Right cardiac atrium (tissue), 5 donors: ENCODE data around the gene SORCS3. TPM values are rescaled to one million over a fixed set of nuclear protein-coding genes. Genes with fewer than 3 reads are reported as not detected.

Experiments
- ATAC-seq, 2 donors: fragments of 200-7000 bp; cut with Tn5 transposase; one replicate each; pipeline versions ENCODE4 v1.8.0 to v1.9.1; 2020; ENCODE audit warnings: moderate library complexity in 2 of 2, mild to moderate bottlenecking in 1 of 2
- DNase-seq, 3 donors: peaks; one replicate each; pipeline ENCODE4 v3.0.0-alpha.2; 2020
- H3K27ac ChIP-seq: one replicate; pipeline ENCODE4 v1.5.1; 2013; ENCODE audit warnings: mild to moderate bottlenecking, low read length, control low read depth, moderate library complexity
- H3K27me3 ChIP-seq: one replicate; pipeline ENCODE4 v1.6.1; 2013; ENCODE audit not compliant: control insufficient read depth, insufficient read depth
- H3K4me1 ChIP-seq: one replicate; pipeline ENCODE4 v1.6.1; 2013; ENCODE audit warnings: low read length; ENCODE audit not compliant: control insufficient read depth, insufficient read depth
- H3K4me3 ChIP-seq: one replicate; pipeline ENCODE4 v1.5.1; 2013; ENCODE audit warnings: low read length, control low read depth
- H3K9me3 ChIP-seq: one replicate; pipeline ENCODE4 v1.6.1; 2013; ENCODE audit warnings: low read length; ENCODE audit not compliant: control insufficient read depth
- WGBS: extraction: QIAGEN DNeasy Blood & Tissue Kit; methylation state at CpG from one replicate; pipeline ENCODE4 v1.1.7; 2013; 5-methylcytosine and 5-hydroxymethylcytosine counted together
- intact Hi-C, 4 donors: fragments of 100-400 bp; cut with DNase I; formaldehyde crosslinking; loops; one replicate each; pipeline versions ENCODE4 v1.11.0 to v1.14.0; 2022 to 2023
- polyA plus RNA-seq: library from polyadenylated mRNA; stranded (reverse); fragments of 200-250 nt; gene quantifications from one replicate; pipeline ENCODE4 v1.2.3, GENCODE V29; 2013
- total RNA-seq, 4 donors: library from RNA; stranded (reverse); fragmentation: NEBNext Ultra II Directional; extraction: Animal tissue kit (Norgen Biotek cat#: 25700); gene quantifications; one replicate each; pipeline ENCODE4 v1.2.1, GENCODE V29; 2021
- donor health status: healthy with polysubstance abuse.
- donor health status: DM: no; HTN: yes; CAD: no.
- donor health status: DM: no; HTN: no; CAD: no.
- donor health status: DM: no; HTN: yes; CAD: no; lungs with severe emphysema.
- donor health status: DM: yes; HTN: yes; CAD: no.

SORCS3 gene
- total and polyA plus RNA-seq, 5 donors, result 0.03 to 0.11 (median 0.07) TPM; not detected in 2

DNA sequence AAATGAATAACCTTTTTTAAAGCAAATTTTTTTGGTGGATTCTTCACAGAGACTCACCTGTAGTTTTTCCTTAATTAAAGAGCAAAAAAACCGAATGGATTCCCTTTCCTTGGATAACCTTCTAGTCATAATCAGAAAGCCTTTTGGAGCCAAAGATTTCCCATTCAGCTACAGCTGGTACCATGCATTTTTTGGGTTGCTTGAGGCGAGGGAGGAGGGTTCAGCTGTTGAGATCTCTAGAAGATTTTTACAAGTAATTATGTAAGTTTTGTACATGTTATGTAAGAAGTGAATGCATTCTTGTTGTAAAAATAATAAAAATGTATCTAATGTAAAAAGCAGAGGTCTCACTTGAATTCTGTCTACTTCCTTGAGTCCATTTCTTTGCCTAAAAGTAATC is 463.2 kb downstream of the SORCS3 start:
- no peak for ATAC-seq
- intact Hi-C loops, result no loop called here
- DNase-seq, result no peak
- WGBS, result 52% methylated on average over 2 of the region's 2 CpGs
- H3K4me1 ChIP-seq, result no peaks in the 10 kb centered on the region
- H3K27me3 ChIP-seq, result no peaks in the 10 kb centered on the region
- no peaks in the 10 kb centered on the region for H3K9me3 ChIP-seq
- no peak overlapping the region for H3K27ac ChIP-seq
- H3K4me3 ChIP-seq, result no peak overlapping the region

DNA sequence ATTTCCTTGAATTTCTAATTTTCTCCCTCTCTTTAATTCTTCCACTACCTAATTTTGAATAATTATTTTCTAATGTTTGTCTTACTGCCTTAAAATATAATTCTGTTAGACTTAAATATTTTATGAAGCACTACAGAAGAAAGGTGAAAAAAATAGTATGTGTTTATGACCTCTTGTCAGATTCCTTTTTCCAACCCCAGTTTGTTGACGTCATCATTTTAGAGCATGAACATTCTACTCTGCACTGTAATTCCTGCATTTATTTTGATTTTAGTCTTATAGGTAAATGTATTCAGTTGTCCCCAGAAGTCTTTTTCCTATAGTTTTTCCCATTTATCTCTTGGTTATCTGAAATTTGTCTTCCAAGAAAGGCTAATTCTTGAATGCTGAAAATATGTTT is 468.1 kb downstream of the SORCS3 start:
- Histone ChIP-seq H3K4me3 (no peak overlapping the region), H3K4me1 (no peaks in the 10 kb centered on the region), H3K27ac (no peak overlapping the region), H3K27me3 (no peaks in the 10 kb centered on the region), H3K9me3 (no peaks in the 10 kb centered on the region)
- no peak for ATAC-seq
- intact Hi-C loops, result no loop called here
- WGBS, result 91% methylated on average over 1 of the region's 1 CpG
- DNase-seq, result no peak

DNA sequence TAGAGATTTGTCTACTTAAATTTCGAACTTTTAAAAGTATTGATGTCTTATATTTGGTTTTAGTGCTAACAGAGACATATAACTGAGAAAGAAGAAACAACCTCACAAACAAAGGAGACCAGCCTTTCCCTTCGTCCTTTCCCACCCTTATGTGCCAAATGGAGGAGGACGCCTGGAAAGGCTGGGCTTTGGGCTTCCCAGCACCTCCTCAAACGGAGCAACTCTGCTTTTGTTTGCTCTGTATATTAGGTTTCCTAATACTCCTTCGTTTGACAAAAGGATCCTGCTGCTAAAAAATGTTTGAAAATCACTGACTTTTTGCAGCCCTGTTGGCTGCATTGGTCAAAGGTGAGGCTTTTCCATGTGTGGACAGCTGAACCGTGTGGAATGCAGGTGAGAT is 471.8 kb downstream of the SORCS3 start:
- DNase-seq, result no peak
- intact Hi-C loops, result no loop called here
- H3K4me1 ChIP-seq, result no peaks in the 10 kb centered on the region
- 43% methylated on average over 6 of the region's 6 CpGs for WGBS
- H3K27ac ChIP-seq, result no peak overlapping the region
- H3K4me3 ChIP-seq, result no peak overlapping the region
- no peaks in the 10 kb centered on the region for H3K27me3 ChIP-seq
- ATAC-seq, result no peak
- no peaks in the 10 kb centered on the region for H3K9me3 ChIP-seq

DNA sequence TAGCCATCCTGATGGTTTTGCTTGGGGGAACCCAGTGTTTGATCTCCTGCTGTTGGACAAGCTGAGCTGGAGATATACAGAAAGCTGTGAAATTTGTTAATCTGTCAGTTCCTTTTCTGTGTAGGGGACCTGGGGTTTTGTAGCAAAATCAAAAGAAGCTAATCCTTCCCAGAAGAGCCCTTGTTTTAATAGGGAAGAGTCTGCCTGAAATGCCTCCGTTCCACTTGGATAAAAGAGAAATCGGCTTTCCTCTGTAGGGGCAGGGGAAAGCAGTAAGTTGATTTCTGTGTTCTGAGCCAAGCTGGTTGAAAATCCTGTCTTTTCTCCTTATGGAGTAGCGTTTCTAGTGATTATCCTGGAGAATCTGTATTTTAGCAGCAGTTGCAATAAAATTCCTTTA is 472.6 kb downstream of the SORCS3 start:
- no peak for DNase-seq
- Histone ChIP-seq H3K4me3 (no peak overlapping the region), H3K9me3 (no peaks in the 10 kb centered on the region), H3K4me1 (no peaks in the 10 kb centered on the region), H3K27ac (no peak overlapping the region), H3K27me3 (no peaks in the 10 kb centered on the region)
- 56% methylated on average over 3 of the region's 3 CpGs for WGBS
- ATAC-seq, result no peak
- intact Hi-C loops, result no loop called here

DNA sequence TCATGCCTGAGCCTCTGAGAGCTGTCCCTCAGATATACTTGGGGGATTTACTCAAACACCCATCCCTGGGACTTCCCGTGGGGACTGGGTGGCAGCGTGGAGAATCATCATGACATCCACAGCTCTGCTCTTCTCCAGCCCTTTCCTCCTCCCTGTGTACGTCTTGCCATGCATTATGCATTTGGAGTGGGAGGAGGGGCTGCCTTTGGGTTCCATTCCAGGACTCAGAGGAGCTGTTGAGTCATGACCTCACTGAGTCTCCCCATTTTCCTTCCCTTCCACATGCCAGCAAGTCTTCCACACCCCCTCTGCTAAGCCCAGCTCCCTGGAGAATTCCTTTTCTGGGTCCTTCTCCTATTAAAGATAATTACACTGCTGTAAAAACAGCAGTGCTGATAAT is 480.7 kb downstream of the SORCS3 start:
- WGBS, result 45% methylated on average over 3 of the region's 3 CpGs
- peak in 1 of 2 donors; percentile 40 for ATAC-seq
- no peaks in the 10 kb centered on the region for H3K9me3 ChIP-seq

DNA sequence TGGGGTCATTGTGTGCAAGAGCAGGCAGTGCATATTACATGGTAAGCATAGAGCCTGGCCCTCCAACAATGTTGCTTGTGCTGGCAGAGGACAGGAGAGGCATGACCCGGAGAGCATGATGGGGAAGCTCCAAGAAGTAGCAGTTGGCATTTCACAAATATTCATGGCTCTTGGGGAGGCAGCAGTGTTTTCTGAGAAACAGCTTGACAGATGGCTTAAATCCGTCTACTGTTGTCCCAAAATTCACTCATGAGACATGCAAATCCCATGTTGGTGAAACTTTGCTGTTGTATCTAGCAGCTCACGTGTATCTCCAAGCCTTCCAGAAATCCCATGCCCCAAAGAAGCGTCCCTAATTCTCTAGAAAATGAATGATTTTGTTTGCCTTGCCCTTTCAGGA is 487.0 kb downstream of the SORCS3 start:
- Histone ChIP-seq H3K27me3 (no peaks in the 10 kb centered on the region), H3K27ac (no peak overlapping the region), H3K4me1 (no peaks in the 10 kb centered on the region), H3K4me3 (no peak overlapping the region), H3K9me3 (no peaks in the 10 kb centered on the region)
- DNase-seq (no peak), ATAC-seq (no peak)
- intact Hi-C loops, result no loop called here
- WGBS, result 76% methylated on average over 4 of the region's 4 CpGs

More for the DNA sequence above, 480.7 kb downstream of the SORCS3 start:
- H3K27me3 ChIP-seq, result no peaks in the 10 kb centered on the region
- H3K4me3 ChIP-seq, result no peak overlapping the region
- H3K4me1 ChIP-seq, result no peaks in the 10 kb centered on the region
- no peak overlapping the region for H3K27ac ChIP-seq
- intact Hi-C loops, result no loop called here
- no peak for DNase-seq

DNA sequence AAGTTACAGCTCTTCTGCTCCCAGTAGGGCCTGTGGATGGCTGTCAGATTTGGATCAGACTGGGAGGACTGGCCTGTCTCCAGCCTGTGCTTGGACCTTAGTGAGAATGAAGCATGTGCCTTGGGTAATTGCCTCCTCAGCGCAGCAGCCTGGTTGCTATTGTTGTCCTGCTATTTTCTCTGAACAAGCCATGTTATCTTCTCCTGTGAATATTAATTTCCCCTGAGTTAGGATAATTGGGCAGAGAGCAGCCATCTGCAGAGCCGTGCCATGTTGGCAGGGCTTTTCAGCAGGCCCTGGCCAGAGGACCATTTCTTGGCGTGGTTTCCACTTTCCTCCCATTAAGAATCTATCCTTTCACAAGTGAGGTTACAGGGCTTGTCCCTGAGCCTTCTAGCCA is 497.3 kb downstream of the SORCS3 start:
- ATAC-seq (peak in 1 of 2 donors; percentile 66), DNase-seq (peak in 1 of 3 donors; percentile 68)
- Histone ChIP-seq H3K4me1 (peaks cover 5% of the 10 kb centered on the region), H3K9me3 (no peaks in the 10 kb centered on the region), H3K4me3 (no peak overlapping the region), H3K27ac (no peak overlapping the region), H3K27me3 (no peaks in the 10 kb centered on the region)
- intact Hi-C loops, result no loop called here
- 56% methylated on average over 3 of the region's 3 CpGs for WGBS

DNA sequence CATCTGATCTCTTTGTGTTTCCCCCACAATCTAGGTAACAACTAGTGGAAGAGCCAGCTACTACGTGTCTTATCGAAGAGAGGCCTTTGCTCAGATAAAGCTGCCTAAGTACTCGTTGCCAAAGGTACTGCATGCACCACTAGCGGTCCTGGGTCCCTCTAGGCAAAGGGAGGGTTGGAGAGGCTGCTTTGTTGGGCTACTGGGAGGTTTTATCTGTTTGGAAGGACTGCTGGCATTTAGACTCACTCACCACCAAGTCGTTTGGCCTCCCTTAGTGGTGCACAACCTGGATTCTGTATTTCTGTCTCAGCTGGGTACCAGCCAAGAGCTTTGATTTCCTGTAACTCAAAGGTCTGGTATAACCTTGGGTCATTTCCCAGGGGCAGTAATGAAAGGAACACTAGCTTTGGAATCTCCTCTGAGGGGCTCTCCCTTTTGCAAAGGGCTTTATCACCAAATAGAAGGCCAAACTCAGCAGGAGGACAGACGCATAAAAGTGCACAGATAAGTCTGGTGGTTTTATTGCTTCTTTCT is 498.3 kb downstream of the SORCS3 start:
- peak in 1 of 2 donors; percentile 80 for ATAC-seq
- no peaks in the 10 kb centered on the region for H3K27me3 ChIP-seq
- intact Hi-C loops, result no loop called here

DNA sequence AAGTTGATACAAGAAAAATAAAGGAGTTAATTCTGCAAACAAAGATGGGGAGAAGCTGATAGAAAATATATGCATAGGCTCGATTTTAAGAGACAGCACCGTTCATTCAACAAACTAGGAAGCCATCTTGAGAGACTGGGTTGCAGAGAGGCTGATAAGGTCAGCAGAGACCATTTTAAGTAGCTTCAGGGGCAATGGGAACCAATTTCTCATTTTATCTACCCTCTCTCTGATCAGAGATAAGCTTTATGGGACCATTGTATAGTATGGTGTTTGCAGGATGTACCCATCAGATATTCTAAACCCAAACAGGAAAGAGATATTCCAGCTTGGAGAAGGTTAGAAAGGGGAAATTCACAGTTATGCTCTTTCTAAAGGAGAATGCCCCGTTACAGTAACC is 499.5 kb downstream of the SORCS3 start:
- intact Hi-C loops, result no loop called here

More for the DNA sequence above, 498.3 kb downstream of the SORCS3 start:
- Histone ChIP-seq H3K4me3 (no peak overlapping the region), H3K9me3 (no peaks in the 10 kb centered on the region), H3K27ac (no peak overlapping the region), H3K4me1 (peaks cover 5% of the 10 kb centered on the region)
- 32% methylated on average over 6 of the region's 6 CpGs for WGBS
- DNase-seq, result no peak

DNA sequence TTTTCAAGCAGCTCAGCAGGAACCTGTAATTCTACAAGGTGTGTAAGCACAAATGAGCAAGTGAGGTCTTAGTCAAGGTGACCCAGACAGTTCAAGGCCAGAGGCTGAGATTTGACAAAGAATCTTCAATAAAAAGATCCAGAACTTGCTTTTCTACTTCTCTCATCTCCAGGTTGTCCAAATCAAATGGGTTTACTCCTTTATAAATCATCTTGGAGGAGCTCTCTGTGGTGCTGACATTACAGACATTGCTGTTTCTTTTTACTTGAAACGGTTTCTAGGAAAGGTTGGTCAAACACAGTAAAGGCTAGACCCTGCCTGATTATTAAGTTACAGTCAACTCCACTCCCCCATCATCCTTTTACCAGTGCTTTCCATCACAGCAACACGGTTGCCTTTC is 504.6 kb downstream of the SORCS3 start:
- no peak overlapping the region for H3K27ac ChIP-seq
- intact Hi-C loops, result no loop called here
- no peak for ATAC-seq
- no peaks in the 10 kb centered on the region for H3K4me1 ChIP-seq
- H3K4me3 ChIP-seq, result no peak overlapping the region
- WGBS, result 44% methylated on average over 2 of the region's 2 CpGs
- no peaks in the 10 kb centered on the region for H3K9me3 ChIP-seq
- no peak for DNase-seq
- no peaks in the 10 kb centered on the region for H3K27me3 ChIP-seq

More for the DNA sequence above, 499.5 kb downstream of the SORCS3 start:
- Histone ChIP-seq H3K9me3 (no peaks in the 10 kb centered on the region), H3K4me1 (peaks cover 5% of the 10 kb centered on the region), H3K27ac (no peak overlapping the region), H3K27me3 (no peaks in the 10 kb centered on the region), H3K4me3 (no peak overlapping the region)
- ATAC-seq, result no peak
- DNase-seq, result no peak
- WGBS, result 78% methylated on average over 3 of the region's 3 CpGs

DNA sequence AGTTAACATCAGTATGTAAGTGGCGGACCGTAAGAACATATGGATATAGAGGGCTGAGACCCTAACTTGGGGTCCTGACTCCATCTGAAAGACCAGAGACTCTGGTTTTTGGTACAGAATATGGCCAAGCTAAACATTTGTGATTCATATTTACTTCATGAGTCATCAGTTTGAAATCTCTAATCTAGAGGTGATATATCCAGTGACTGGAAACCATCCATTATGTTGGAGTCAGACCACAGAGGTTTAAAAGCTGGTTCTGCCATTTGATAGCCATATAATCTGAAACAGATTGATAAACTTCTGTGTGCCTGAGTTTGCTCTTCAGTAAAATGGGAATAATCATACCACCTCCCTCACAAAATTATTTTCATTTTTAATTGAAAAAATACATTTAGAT is 505.3 kb downstream of the SORCS3 start:
- WGBS, result 95% methylated on average over 2 of the region's 2 CpGs
- Histone ChIP-seq H3K9me3 (no peaks in the 10 kb centered on the region), H3K27ac (no peak overlapping the region), H3K27me3 (no peaks in the 10 kb centered on the region), H3K4me3 (no peak overlapping the region), H3K4me1 (no peaks in the 10 kb centered on the region)
- DNase-seq (no peak), ATAC-seq (no peak)
- intact Hi-C loops, result no loop called here

DNA sequence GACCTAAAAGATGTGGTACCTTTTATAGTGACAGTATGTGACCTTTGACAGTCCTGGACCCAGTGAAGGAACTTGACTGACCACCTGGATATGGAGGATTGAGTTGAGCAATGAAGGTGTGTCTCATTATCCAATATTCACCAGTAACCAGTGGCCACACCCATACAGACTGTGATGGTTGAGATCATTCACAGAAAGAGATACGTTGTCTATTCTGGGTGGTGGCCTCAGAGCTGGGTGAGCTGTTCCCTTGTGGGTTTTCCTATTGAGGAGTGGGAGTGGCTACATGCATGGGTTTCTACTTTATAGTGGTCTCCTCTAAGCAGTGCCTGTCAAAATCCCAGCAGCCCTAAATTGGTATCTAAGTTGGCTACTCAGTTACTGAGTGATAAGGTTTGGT is 507.4 kb downstream of the SORCS3 start:
- no peaks in the 10 kb centered on the region for H3K27me3 ChIP-seq
- DNase-seq (no peak), ATAC-seq (no peak)
- H3K4me1 ChIP-seq, result no peaks in the 10 kb centered on the region
- no peak overlapping the region for H3K27ac ChIP-seq
- no peaks in the 10 kb centered on the region for H3K9me3 ChIP-seq
- 70% methylated on average over 1 of the region's 1 CpG for WGBS
- H3K4me3 ChIP-seq, result no peak overlapping the region
- intact Hi-C loops, result no loop called here
